HepG2 (cell line): Measurements from ENCODE around the gene TSNAXIP1. TPM values are rescaled to one million over a fixed set of nuclear protein-coding genes. Genes with fewer than 3 reads are reported as not detected.

Experiments
- CENPX ChIP-seq: sonication (generic); formaldehyde crosslinking; IDR thresholded peaks from 2 replicates; pipeline ENCODE4 v1.9.0; 2021; ENCODE audit warnings: mild to moderate bottlenecking, missing genetic modification reagents, moderate library complexity
- GLI4 ChIP-seq: sonication (generic); formaldehyde crosslinking; IDR thresholded peaks from 2 replicates; pipeline ENCODE4 v1.5.1; 2020; ENCODE audit warnings: missing genetic modification reagents, mild to moderate bottlenecking, moderate library complexity, borderline replicate concordance
- JUND ChIP-seq: sonication (generic); formaldehyde crosslinking; IDR thresholded peaks from 2 replicates; pipeline ENCODE4 v1.8.0; 2022; ENCODE audit warnings: mild to moderate bottlenecking, missing genetic modification reagents
- KMT2A ChIP-seq: sonication (generic); formaldehyde crosslinking; IDR thresholded peaks from 2 replicates; pipeline ENCODE4 v1.4.0; 2020; ENCODE audit warnings: missing genetic modification reagents
- PHF21A ChIP-seq: sonication (generic); formaldehyde crosslinking; IDR thresholded peaks from 2 replicates; pipeline ENCODE4 v1.5.0; 2020; ENCODE audit warnings: mild to moderate bottlenecking, missing genetic modification reagents
- ZBTB8A ChIP-seq: sonication (generic); formaldehyde crosslinking; IDR thresholded peaks from 2 replicates; pipeline ENCODE4 v1.4.0; 2020; ENCODE audit warnings: mild to moderate bottlenecking, low read depth, missing genetic modification reagents, borderline replicate concordance
- ZNF282 ChIP-seq: fragments of 450-650 bp; IDR thresholded peaks from 2 replicates; pipeline ENCODE4 v1.6.1; 2018; ENCODE audit not compliant: partially characterized antibody
- ZNF329 ChIP-seq: sonication (generic); formaldehyde crosslinking; IDR thresholded peaks from 2 replicates; pipeline ENCODE4 v1.9.0; 2021; ENCODE audit warnings: low read depth, mild to moderate bottlenecking, missing genetic modification reagents
- polyA plus RNA-seq, 8 experiments: library from polyadenylated mRNA; depleted of rRNA in 3 of 8; stranded (reverse) in 7 of 8; unstranded in 1 of 8; fragments of >200 nt; fragmentation: Illumina TruSeq in 4 of 8; extraction: Trizol in 4 of 8; gene quantifications; 2 replicates each; pipeline versions ENCODE4 v1.2.1 to v1.2.3, GENCODE V29; 2011 to 2016; ENCODE audit warnings: low read depth in 4 of 8, missing spikeins in 1 of 8, mixed read lengths in 1 of 8; ENCODE audit not compliant: insufficient read depth in 1 of 8
- total RNA-seq, 5 experiments: library from RNA; depleted of rRNA; stranded (reverse); fragments of >200 nt; fragmentation: Illumina TruSeq; extraction: Trizol; gene quantifications; 2 replicates each; pipeline ENCODE4 v1.2.3, GENCODE V29; 2016; ENCODE audit warnings: low read depth in 1 of 5
- TF ChIP-seq, protein P1 (sequence below): sonication (generic); formaldehyde crosslinking; conservative IDR thresholded peaks from 2 replicates; pipeline ENCODE4 v1.8.0; 2022; ENCODE audit warnings: low read depth, missing genetic modification reagents
- TF ChIP-seq, protein P2 (sequence below): sonication (generic); formaldehyde crosslinking; IDR thresholded peaks from 2 replicates; pipeline ENCODE4 v1.5.0; 2020; ENCODE audit warnings: mild to moderate bottlenecking, missing genetic modification reagents, borderline replicate concordance
- TF ChIP-seq, protein P3 (sequence below): sonication (generic); formaldehyde crosslinking; IDR thresholded peaks from 2 replicates; pipeline ENCODE4 v1.4.0; 2020; ENCODE audit warnings: missing genetic modification reagents, mild to moderate bottlenecking, borderline replicate concordance
- TF ChIP-seq, protein P4 (sequence below): sonication (generic); formaldehyde crosslinking; IDR thresholded peaks from 2 replicates; pipeline ENCODE4 v1.9.0; 2021; ENCODE audit warnings: missing genetic modification reagents, mild to moderate bottlenecking, borderline replicate concordance
- TF ChIP-seq, protein P5 (sequence below): sonication (generic); formaldehyde crosslinking; conservative IDR thresholded peaks from 2 replicates; pipeline ENCODE4 v1.4.0; 2020; ENCODE audit warnings: missing genetic modification reagents
- TF ChIP-seq, protein P6 (sequence below): IDR thresholded peaks from 2 replicates; pipeline ENCODE4 v1.6.1; 2012; ENCODE audit warnings: inconsistent platforms

The TSNAXIP1 gene
- total and polyA plus RNA-seq, 2 of the 13 experiments (the other 11 are each of a cell fraction or from before 2014, with no cell fraction given): 0.37 to 0.86 TPM

DNA sequence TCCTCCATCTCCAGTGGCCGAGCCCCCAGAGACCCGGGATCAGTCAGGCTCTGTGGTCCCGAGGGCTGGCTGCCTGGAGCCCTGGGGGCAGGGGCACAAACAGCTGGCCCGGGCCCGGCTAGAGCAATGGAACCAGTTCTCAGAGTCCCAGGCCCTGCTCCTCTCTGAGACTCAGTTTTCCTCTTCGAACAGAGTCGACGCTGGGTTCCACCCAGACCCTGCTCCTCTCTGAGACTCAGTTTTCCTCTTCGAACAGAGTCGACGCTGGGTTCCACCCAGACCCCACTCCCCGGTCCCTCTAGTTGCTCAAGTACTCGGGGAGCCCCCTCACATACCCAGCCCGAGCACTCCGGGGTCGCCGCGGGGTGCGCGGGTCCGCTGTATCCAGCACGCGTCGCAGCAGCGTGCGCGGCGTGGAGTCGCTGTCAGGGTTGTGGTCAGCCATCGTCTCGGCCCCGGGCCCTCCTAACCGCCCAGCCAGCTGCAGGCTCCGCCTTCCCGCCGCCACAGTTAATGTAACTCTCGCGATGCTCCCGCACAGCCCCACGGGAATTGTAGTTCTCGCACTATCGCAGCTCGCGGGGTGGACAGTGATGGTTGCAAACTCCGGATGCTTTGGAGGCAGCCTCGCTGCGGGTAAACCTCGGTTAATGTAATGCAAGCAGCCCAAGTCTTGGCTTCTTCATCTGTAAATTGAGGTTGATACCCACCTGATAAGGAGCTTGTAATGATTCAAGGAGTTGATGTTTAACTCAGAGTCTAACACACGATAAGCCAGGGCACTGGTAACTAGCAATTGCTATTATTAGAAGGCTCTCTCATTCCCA is 26.9 kb downstream of the TSNAXIP1 start (continued):
- TF ChIP-seq, protein P1, sequence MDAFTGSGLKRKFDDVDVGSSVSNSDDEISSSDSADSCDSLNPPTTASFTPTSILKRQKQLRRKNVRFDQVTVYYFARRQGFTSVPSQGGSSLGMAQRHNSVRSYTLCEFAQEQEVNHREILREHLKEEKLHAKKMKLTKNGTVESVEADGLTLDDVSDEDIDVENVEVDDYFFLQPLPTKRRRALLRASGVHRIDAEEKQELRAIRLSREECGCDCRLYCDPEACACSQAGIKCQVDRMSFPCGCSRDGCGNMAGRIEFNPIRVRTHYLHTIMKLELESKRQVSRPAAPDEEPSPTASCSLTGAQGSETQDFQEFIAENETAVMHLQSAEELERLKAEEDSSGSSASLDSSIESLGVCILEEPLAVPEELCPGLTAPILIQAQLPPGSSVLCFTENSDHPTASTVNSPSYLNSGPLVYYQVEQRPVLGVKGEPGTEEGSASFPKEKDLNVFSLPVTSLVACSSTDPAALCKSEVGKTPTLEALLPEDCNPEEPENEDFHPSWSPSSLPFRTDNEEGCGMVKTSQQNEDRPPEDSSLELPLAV (CRISPR knock-in tag): no peak
- TF ChIP-seq, protein P2, sequence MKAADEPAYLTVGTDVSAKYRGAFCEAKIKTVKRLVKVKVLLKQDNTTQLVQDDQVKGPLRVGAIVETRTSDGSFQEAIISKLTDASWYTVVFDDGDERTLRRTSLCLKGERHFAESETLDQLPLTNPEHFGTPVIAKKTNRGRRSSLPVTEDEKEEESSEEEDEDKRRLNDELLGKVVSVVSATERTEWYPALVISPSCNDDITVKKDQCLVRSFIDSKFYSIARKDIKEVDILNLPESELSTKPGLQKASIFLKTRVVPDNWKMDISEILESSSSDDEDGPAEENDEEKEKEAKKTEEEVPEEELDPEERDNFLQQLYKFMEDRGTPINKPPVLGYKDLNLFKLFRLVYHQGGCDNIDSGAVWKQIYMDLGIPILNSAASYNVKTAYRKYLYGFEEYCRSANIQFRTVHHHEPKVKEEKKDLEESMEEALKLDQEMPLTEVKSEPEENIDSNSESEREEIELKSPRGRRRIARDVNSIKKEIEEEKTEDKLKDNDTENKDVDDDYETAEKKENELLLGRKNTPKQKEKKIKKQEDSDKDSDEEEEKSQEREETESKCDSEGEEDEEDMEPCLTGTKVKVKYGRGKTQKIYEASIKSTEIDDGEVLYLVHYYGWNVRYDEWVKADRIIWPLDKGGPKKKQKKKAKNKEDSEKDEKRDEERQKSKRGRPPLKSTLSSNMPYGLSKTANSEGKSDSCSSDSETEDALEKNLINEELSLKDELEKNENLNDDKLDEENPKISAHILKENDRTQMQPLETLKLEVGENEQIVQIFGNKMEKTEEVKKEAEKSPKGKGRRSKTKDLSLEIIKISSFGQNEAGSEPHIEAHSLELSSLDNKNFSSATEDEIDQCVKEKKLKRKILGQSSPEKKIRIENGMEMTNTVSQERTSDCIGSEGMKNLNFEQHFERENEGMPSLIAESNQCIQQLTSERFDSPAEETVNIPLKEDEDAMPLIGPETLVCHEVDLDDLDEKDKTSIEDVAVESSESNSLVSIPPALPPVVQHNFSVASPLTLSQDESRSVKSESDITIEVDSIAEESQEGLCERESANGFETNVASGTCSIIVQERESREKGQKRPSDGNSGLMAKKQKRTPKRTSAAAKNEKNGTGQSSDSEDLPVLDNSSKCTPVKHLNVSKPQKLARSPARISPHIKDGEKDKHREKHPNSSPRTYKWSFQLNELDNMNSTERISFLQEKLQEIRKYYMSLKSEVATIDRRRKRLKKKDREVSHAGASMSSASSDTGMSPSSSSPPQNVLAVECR (CRISPR knock-in tag): peak; percentile 97
- TF ChIP-seq KMT2A: peak; percentile 94
- TF ChIP-seq PHF21A (CRISPR knock-in tag): 0 out of 2 replicates have a peak, but pooled peaks have one; percentile 25
- TF ChIP-seq ZBTB8A (CRISPR knock-in tag): no peak
- TF ChIP-seq, protein P3, sequence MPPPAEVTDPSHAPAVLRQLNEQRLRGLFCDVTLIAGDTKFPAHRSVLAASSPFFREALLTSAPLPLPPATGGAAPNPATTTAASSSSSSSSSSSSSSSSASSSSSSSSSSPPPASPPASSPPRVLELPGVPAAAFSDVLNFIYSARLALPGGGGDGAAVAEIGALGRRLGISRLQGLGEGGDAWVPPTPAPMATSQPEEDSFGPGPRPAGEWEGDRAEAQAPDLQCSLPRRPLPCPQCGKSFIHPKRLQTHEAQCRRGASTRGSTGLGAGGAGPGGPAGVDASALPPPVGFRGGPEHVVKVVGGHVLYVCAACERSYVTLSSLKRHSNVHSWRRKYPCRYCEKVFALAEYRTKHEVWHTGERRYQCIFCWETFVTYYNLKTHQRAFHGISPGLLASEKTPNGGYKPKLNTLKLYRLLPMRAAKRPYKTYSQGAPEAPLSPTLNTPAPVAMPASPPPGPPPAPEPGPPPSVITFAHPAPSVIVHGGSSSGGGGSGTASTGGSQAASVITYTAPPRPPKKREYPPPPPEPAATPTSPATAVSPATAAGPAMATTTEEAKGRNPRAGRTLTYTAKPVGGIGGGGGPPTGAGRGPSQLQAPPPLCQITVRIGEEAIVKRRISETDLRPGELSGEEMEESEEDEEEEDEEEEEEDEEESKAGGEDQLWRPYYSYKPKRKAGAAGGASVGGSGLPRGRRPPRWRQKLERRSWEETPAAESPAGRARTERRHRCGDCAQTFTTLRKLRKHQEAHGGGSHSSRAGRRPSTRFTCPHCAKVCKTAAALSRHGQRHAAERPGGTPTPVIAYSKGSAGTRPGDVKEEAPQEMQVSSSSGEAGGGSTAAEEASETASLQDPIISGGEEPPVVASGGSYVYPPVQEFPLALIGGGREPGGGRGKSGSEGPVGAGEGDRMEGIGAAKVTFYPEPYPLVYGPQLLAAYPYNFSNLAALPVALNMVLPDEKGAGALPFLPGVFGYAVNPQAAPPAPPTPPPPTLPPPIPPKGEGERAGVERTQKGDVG (CRISPR knock-in tag): peak; percentile 64; the same call in 1 of the 2 replicates
- TF ChIP-seq, protein P4, sequence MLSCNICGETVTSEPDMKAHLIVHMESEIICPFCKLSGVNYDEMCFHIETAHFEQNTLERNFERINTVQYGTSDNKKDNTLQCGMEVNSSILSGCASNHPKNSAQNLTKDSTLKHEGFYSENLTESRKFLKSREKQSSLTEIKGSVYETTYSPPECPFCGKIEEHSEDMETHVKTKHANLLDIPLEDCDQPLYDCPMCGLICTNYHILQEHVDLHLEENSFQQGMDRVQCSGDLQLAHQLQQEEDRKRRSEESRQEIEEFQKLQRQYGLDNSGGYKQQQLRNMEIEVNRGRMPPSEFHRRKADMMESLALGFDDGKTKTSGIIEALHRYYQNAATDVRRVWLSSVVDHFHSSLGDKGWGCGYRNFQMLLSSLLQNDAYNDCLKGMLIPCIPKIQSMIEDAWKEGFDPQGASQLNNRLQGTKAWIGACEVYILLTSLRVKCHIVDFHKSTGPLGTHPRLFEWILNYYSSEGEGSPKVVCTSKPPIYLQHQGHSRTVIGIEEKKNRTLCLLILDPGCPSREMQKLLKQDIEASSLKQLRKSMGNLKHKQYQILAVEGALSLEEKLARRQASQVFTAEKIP (CRISPR knock-in tag): no peak
- TF ChIP-seq, protein P5, sequence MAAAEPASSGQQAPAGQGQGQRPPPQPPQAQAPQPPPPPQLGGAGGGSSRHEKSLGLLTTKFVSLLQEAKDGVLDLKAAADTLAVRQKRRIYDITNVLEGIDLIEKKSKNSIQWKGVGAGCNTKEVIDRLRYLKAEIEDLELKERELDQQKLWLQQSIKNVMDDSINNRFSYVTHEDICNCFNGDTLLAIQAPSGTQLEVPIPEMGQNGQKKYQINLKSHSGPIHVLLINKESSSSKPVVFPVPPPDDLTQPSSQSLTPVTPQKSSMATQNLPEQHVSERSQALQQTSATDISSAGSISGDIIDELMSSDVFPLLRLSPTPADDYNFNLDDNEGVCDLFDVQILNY (CRISPR knock-in tag): peak; percentile 96
- peak; percentile 67; the same call in 1 of the 2 replicates for TF ChIP-seq ZNF329 (CRISPR knock-in tag)
- TF ChIP-seq GLI4 (CRISPR knock-in tag): peak; percentile 64; the same call in 1 of the 2 replicates
- no peak for TF ChIP-seq CENPX (CRISPR knock-in tag)
- TF ChIP-seq ZNF282: no peak
- no peak for TF ChIP-seq JUND (CRISPR knock-in tag)
- TF ChIP-seq, protein P6, sequence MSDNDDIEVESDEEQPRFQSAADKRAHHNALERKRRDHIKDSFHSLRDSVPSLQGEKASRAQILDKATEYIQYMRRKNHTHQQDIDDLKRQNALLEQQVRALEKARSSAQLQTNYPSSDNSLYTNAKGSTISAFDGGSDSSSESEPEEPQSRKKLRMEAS: peak; percentile 95
